Lower leg skin (tissue), 3 donors: Measurements from ENCODE around the gene PPP3R1.

Source experiments
- POLR2A ChIP-seq, 2 donors: fragments of 450-650 bp; IDR thresholded peaks; one replicate each; pipeline ENCODE4 v1.6.1; 2016 to 2017; ENCODE audit warnings: antibody characterized with exemption in 2 of 2, mild to moderate bottlenecking in 1 of 2, moderate library complexity in 1 of 2
- TF ChIP-seq, protein P1 (sequence below), 3 donors: fragments of 450-650 bp; IDR thresholded peaks; one replicate each; pipeline ENCODE4 v1.5.1; 2016; ENCODE audit warnings: antibody characterized with exemption in 3 of 3, mild to moderate bottlenecking in 3 of 3, moderate library complexity in 2 of 3

DNA sequence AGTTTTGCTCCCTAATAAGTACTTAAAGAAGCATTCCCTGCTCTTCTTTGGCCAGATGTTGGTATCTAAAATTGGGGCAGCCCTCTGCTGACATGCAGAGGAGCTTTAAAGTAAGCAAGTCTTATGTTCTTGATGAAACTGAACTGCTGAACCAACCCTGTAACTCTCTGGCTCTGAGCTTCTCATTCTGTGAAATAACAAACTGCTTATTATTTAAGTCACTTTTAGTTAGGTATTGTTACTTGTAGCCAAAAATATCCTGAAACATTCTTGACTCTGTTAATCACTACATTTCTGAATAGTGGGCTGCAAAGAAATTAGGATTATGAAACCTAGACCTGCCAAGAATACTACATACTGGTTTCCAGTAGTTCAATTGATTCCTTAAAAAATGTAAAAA, 15.5 kb downstream of the PPP3R1 start:
- TF ChIP-seq, protein P1, sequence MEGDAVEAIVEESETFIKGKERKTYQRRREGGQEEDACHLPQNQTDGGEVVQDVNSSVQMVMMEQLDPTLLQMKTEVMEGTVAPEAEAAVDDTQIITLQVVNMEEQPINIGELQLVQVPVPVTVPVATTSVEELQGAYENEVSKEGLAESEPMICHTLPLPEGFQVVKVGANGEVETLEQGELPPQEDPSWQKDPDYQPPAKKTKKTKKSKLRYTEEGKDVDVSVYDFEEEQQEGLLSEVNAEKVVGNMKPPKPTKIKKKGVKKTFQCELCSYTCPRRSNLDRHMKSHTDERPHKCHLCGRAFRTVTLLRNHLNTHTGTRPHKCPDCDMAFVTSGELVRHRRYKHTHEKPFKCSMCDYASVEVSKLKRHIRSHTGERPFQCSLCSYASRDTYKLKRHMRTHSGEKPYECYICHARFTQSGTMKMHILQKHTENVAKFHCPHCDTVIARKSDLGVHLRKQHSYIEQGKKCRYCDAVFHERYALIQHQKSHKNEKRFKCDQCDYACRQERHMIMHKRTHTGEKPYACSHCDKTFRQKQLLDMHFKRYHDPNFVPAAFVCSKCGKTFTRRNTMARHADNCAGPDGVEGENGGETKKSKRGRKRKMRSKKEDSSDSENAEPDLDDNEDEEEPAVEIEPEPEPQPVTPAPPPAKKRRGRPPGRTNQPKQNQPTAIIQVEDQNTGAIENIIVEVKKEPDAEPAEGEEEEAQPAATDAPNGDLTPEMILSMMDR (IDR thresholded peaks at IDR 0.05): no peak
- TF ChIP-seq POLR2A (IDR thresholded peaks at IDR 0.05): no peak
